Measurements from ENCODE around the gene BMP3.
"Not testable (repeated sequence)": the region's sequence is repeated elsewhere in the genome, so short reads cannot be mapped to it uniquely, and the experiment has no call there.

BMP3 gene, protein sequence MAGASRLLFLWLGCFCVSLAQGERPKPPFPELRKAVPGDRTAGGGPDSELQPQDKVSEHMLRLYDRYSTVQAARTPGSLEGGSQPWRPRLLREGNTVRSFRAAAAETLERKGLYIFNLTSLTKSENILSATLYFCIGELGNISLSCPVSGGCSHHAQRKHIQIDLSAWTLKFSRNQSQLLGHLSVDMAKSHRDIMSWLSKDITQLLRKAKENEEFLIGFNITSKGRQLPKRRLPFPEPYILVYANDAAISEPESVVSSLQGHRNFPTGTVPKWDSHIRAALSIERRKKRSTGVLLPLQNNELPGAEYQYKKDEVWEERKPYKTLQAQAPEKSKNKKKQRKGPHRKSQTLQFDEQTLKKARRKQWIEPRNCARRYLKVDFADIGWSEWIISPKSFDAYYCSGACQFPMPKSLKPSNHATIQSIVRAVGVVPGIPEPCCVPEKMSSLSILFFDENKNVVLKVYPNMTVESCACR

DNA sequence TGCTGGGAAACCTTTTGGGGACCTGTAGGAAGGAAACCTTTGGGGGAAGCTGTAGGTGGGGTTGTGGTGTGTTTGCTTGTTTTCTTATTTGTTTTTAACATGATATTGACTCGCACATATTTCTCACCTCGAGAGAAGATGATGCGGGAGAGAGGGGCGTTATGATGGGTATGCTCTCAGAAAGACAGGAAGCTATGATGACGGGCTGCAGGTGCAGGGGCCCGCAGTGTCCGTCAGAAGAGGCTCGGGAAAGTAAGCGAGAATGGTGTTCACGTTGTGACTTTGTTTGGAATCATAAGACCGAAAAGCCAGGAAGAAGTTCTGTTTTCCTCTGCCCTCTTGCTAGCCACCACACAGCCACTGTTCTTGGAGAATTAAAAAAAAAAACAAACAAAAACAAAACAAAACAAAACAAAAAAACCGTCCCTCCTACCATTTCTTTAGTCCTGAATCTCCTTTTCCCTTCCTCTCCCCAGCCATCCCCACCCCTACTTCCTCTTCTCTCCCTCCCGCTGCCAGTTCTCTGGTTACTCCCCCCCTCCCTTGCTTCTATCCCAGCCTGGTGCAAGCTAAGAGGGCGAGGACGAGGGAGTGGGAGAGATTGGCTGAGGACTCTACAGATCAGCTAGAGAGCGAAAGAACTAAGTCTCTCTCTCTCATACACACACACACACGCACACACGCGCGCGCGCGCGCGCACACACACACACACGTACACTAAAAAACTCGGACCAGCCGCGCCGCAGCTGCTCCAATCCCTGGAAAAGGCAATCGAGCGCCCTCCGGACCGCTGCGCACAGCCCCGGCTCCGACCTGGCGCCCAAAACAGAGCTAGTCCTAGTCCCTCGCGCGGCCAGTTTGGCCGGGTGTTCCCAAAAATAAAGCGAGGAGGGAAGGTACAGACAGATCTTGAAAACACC, at the start of gene BMP3:
BMP3 (plus strand) TSS at position 648 of the 920 bp plus-strand sequence. CDS start 577 bp downstream, outside the sequence.
- in situ Hi-C loops (cut with MboI; ENCODE audit: low sequenced_read_pairs) = no loop called here

DNA sequence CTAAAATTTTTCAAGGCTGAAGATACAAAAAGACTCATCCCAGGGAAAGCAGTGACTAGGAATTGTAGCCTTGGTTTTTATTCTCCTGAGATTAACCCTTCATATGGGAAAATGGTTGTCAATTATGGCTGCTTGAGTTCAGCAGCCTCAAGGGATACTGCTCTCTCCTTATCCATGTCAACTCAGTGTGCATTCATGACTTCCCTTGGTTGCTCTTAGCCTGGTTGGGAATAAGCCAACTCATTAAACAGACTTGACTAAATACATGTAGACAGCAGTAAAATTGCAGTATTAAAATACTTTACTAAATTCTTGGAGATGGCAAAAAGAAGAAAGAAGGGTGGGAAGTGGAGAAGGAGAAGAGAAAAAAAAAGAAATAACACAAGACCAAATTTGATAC, 44.5 kb upstream of the BMP3 start:
- in situ Hi-C loops (cut with MboI; ENCODE audit: low sequenced_read_pairs) = no loop called here

DNA sequence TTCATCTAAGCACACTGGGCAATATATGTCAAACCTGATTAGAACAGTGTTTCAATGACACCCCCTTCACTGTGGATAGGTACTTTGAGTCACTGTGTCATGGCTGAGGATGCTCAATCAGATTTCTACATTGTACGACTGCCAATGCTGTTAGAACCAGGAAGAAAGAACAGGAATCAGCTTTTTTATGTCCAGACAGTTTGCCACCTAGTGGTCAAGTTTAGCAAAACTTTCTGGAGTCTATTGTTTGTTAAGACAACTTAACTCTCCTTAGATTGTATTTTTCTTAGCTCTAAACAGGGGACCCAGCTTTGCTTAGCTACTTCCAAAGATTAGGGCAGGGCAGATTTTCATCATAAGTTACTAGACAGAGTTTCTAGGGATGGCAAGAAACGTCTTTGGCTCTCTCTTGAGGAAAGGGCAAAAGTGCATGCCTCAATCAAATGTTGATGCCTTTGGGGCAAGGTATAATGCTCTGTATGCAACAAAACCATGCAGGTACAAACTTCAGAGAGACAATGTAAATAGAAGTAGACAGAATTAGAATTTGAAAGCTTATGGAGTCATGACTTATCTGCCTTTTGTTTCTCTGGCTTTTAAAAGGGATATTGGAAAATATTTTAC, 40.5 kb upstream of the BMP3 start:
- in situ Hi-C loops (cut with MboI; ENCODE audit: low sequenced_read_pairs) = no loop called here

DNA sequence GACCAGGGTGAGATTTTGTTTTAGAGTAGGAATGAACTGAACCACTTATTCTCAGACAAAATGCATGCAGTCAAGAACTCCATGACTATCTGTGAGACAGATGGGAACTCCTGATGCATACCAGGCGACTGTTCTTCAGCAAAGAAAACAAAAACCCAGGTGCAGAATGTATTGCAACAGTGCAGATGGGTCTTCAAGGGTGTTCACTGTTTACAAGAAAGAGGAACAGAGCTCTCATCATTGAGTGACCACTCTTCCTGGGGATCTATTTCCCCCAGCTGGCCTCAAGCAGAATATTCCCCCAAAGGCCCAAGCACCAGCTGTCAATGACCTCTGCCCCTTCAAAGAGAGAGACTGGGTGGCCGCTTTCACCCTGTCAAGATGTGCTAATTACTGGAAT, 39.7 kb upstream of the BMP3 start:
- in situ Hi-C loops (cut with MboI; ENCODE audit: low sequenced_read_pairs) = no loop called here

DNA sequence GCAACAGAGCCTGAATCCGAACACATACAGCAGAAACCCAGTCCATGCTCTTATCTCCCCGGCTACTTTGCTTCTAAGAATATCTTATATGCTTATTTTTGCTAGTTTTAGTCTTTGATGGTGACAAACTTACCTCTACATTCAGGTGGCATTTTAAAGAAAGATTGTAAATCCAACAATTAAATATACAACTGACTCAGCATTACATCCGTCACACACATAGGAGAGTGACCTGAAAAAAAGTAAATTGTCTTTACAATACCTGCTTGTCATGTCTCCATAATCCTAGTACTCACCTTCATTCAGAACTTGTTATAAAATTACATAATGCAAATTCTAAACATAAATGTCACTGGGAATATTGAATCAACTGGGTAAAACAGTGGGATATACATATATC, 30.6 kb upstream of the BMP3 start:
- in situ Hi-C loops (cut with MboI; ENCODE audit: low sequenced_read_pairs) = no loop called here

DNA sequence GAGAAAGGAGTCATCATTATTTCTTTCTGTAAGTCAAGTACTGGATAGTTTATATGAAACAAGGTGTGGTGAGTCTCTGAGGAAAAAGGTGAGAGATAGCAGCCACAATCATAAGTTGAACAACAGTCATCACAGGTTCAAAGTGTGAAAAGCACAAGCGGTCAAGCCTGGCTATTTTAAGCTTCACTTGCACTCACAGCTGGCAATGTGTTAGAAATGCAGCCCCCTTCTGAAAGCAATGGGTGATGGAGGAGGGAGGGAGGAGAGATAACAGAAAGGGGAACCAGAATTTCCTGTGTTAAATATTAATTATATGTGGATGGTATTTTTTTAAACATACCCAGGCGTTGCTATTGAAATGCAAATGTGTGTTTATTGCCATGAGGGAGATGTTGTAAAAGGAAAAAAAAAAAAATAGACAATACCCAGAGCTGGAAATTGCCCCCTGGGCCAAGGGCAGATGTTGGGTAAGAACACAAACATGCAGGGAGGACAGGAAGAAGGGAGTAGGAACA, 26.9 kb upstream of the BMP3 start:
- in situ Hi-C loops (cut with MboI; ENCODE audit: low sequenced_read_pairs) = no loop called here

DNA sequence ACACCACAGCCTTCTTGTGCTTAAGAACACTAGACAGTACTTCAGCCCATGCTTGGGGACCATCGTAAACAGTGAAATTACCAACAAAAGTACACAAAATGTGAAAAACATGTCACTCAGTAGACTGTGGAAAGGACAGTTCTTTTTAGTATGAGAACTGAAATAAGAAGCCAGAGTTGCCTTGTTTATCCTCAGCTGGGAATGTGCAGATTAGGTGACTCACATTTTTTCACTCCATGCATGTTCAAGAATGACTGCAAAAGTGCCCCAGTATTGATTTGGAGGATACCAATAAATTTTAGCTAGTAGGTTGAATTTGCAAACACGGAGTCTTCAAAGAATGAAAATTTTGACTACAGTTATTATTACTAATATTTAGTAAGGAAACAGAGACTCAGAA, 23.1 kb upstream of the BMP3 start:
- in situ Hi-C loops (cut with MboI; ENCODE audit: low sequenced_read_pairs) = no loop called here

DNA sequence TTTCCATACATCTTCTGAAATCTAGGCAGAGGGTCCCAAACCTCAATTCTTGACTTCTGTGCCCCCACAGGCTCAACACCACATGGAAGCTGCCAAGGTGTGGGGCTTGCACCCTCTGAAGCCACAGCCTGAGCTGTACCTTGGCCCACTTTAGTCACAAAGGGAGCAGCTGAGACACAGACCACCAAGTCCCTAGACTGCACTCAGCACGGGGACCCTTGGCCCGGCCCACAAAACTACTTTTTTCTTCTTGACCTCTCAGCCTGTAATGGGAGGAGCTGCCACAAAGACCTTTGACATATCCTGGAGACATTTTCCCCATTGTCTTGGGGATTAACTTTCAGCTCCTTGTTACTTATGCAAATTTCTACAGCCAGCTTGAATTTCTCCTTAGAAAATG, 13.9 kb upstream of the BMP3 start:
- in situ Hi-C loops (cut with MboI; ENCODE audit: low sequenced_read_pairs) = not testable (repeated sequence)

DNA sequence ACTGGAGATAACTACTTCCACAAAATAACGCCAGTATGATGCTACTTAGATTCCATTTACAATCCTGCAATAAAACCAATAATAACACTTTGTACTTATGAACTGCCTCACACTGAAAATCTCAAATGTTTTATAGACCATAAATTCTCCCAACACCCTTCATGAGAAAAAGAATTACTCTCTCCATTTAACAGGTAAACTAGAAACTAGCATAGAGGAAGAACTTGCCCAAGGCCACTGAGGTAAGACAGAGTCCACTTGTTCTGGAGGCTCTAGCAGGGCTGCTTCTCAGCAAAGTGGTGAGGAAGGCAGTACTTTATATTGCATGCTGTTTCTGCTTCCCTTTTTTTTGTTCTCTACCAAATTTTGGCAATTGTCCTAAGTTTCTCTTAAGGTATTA, 11.5 kb upstream of the BMP3 start:
- in situ Hi-C loops (cut with MboI; ENCODE audit: low sequenced_read_pairs) = no loop called here

DNA sequence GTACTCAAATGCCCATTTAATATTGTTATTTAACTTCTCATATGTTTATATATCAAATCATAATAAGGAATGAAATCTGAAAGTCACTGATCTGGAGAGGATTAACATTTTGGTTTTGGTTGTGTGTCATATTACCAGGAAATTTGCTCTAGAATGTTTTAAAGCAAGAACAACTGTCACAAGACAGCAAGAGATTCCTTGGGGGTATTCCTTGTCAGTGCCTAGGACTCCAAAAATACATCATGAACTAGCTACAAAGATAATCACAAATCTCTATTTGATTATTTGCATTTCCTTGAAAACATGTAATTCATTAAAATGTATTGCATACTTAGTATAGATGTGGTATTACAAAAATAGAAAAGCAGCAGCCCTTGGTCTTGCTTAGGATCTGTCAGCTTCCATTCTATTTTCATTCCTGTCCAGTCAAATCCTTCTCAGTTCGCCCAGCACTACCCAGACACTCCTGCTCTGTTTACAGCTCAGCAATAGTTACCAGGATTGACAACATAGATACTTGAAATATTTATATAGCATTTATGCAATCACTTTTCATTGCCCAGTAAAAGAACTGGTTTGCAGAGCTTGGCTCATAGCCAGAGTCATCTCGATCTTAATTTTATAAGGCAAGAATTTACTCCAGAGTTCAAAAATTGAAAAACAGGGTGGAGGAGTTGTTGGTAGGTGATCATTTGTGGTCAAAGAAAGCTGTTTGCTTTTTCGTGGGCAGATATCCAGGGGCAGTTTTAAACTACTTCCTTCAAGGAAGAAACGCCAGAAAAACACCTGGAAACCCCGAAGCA, 9.2 kb upstream of the BMP3 start:
- in situ Hi-C loops (cut with MboI; ENCODE audit: low sequenced_read_pairs) = no loop called here

DNA sequence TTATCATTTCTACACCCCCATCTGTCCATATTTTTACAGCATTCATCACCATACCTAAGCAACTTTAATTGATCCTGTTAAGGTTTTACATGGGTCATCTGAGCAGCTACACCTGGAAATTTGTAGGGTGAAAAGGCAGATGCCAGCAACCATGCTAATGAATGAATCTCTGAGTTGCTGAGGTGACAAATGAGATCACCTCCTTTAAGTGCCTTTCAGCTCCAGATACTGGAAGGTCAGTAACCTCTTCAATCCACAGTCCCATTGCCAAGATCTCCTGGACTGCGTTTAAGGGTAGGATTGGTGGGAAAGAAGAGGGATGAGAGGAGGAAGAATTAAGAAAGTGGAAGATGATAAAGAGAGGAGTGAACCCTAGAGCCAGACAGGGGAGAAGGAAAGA, 8.5 kb upstream of the BMP3 start:
- in situ Hi-C loops (cut with MboI; ENCODE audit: low sequenced_read_pairs) = no loop called here

DNA sequence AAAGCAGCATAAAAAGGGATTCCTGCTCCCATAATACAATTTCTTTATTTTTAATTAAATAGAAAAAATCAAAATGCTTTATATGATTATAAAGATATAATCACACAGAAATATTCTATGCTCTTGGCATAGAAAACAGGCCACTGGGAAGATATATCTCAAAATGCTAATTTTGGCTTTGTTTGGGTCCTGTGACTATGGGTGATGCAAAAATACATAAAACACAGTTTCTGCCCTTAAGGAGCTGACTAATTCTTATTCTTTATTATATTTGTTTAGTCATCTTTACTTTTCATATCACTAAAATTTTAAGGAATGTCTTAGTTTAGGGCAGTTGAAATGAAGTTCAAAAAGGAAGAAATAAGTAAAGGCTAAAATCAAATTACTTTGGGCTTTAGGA, 7.0 kb upstream of the BMP3 start:
- in situ Hi-C loops (cut with MboI; ENCODE audit: low sequenced_read_pairs) = no loop called here

DNA sequence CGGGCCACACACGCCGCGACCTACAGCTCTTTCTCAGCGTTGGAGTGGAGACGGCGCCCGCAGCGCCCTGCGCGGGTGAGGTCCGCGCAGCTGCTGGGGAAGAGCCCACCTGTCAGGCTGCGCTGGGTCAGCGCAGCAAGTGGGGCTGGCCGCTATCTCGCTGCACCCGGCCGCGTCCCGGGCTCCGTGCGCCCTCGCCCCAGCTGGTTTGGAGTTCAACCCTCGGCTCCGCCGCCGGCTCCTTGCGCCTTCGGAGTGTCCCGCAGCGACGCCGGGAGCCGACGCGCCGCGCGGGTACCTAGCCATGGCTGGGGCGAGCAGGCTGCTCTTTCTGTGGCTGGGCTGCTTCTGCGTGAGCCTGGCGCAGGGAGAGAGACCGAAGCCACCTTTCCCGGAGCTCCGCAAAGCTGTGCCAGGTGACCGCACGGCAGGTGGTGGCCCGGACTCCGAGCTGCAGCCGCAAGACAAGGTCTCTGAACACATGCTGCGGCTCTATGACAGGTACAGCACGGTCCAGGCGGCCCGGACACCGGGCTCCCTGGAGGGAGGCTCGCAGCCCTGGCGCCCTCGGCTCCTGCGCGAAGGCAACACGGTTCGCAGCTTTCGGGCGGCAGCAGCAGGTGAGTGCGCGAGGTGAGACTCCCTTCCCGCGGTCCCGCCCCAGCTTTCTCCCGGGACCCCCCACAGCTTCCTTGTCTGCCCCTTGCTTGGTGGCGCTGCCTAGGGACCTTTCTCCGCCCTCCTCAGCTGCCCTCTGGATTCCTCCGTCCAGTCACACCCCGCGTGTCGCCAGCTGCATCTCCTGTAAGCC, 678 bp downstream of the BMP3 start:
- in situ Hi-C loops (cut with MboI; ENCODE audit: low sequenced_read_pairs) = no loop called here

DNA sequence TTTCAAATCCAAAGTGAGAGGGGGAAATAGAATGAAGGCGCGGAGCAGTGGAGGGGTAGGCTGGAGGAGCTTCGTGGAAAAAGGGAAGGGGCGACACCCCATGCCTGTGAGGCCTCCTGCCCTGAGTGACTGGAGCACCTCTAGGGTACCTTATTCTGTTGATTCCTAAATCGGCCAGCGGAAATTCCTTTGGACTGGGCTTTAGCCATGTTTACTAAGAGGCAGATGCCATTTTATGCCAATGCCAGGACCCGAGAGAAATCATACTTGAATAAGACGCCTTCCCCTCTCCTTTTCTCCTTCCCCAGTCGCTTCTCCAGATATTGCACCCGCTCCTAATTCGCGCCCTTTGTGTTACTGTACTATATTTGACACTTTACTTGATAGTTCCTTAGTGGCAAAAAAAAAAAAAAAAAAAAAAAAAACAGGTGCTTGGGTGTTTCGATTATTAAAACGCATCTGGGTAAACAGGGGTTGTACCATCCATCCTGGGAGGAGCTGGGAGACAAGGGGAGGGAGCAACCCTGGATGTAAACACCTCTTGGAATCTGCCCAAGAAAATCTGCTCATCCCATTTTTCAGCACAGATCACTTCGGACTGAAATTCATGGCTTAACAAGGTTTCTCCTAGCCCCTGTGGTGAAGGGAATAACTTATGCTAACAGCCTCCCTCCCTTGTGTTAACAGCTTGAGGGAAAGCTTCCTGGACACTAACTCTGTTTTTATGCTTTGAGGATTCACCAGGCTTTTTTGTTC, 1.5 kb downstream of the BMP3 start:
- in situ Hi-C loops (cut with MboI; ENCODE audit: low sequenced_read_pairs) = no loop called here

DNA sequence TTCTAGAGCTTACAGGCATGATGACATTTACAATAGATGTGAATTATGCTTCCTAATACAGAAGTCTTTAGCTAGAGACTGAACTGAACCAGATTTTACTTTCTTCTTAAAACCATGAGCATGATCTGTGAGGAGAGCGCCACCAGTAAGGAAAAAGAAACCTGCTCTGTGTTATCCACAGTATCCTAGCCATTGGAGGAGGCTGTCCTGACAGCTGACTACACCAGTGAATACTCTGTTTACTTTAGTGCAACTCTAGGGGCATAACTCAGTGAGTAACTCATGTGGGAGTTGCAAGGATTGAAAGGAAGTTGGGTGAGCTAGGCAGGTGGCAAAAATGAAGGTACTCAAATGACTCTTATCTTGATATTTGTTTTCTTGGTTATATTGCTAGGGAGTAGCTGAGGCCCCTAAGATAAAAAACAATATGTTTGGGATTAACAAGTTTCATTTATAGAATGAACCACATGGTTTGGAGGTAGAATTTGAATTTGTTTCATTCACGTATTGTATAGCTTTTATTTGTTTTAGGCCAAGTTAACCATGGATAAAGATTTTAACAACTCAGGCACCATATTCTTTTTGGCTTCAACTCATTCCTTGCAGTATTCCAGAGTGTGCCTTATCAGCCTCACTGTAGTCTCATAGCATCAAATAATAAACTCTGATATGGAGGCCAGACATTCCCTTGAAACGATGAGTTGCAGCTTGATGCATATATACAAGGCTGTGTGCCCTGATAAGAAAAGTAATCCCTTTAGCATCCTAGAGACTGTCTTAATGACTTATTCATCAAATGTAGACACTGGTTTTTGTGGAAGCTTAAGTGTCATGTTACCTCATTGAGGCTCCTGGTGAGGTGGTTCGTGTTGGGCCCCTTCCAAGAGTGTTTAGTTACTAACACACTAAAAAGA, 2.5 kb downstream of the BMP3 start:
- in situ Hi-C loops (cut with MboI; ENCODE audit: low sequenced_read_pairs) = no loop called here

DNA sequence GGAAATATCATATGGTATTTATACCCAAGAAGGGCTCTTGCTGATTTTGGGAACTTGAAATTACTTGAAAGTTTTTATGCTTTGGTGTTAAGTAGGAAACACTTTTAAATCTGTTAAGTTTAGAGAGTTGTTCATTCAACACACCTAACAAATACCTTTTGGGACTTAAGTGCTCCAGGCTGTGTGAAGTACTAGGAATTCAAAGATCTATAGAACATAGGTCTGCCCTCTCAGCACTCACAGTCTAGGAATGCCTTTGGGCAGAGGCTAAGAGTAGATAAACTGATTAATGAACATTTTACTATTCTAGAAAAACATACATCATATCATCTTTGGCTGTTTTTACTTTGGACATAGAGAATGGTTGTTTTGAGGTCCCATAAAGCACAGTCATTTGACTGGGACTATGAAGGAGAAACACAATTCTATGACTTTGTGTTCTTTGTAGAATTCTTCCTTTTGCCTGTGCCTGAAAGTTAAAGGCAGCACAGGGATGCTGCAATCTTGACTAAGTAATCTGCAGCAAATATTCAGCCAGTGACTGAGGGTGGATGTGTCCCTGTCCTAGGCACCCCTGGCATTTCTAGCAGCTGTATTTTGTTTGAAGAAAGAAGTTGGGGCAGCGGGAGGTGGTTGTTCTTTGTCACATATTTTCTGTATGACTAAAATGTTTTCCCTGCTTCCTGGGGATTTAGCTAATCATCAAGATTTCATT, 8.3 kb downstream of the BMP3 start:
- in situ Hi-C loops (cut with MboI; ENCODE audit: low sequenced_read_pairs) = no loop called here

DNA sequence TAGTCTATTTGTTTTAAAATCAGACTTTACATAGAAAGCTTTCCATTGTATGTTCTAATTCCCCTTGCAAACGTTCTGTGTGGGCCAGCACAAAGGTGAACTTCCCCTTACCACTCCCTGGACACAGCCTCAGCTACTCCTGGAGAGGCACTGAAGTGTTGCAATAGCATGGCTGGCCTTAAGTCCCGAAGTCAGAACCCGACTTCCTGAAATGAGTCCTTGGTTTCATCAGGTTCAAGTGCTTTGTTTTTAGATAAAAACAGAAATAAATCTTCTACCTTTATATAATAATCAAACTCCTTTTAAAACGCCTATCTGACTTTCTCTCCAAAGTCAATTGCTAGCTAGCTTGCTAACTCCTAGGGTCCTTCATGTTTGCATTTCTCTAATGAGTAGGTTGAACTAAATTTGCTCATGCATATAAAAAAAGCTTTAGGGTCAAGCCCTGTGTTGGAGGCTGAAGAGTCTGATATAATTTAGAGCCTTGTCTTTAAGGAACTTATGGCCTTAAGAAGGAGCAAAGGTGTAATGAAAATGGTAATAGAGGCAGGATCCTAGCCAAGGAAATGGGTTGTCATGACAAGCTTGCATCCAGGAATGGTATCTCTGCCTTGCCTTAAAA, 9.0 kb downstream of the BMP3 start:
- in situ Hi-C loops (cut with MboI; ENCODE audit: low sequenced_read_pairs) = no loop called here

Data from HL-60/S4 treated with phorbol 12-myristate 13-acetate at 8.2 ng/mL for 4 days and 3 days (cell line).